ENCODE results near the gene S100PBP.

DNA sequence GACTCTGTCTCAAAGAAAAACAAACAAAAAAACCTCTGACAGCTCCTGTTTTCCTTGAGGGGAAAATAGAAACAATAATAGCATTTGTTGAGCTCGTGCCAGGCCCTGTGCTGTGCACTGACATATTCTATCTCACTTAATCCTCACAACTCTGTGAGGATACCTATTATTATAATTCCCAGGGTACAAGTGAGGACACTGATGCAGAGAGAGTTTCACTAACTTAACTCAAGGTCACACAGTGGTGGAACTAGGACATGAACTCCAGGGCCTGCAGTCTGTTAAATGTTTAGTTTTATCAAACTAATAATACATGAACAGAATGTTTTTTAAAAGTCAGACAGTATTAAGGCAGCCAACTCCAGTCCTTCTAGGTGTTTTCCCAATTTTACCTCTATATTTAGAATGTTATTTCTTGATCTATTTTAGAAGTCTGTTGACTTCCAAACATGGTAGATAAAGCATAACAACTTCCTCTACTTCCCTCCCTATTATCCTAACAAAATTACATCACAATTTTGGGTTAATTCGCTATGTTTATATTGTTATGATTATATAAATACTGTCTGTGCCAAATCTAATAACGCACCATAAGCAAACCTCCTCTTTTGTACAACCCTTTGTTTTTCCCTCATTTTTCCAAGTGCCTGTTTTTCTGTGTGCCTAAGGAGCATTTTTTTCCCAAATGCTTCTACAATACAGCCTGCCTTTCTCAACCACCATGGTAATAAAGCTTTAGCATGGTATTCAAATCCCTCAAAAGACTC, 48.4 kb downstream of the S100PBP start:
- TF ChIP-seq, protein P1, sequence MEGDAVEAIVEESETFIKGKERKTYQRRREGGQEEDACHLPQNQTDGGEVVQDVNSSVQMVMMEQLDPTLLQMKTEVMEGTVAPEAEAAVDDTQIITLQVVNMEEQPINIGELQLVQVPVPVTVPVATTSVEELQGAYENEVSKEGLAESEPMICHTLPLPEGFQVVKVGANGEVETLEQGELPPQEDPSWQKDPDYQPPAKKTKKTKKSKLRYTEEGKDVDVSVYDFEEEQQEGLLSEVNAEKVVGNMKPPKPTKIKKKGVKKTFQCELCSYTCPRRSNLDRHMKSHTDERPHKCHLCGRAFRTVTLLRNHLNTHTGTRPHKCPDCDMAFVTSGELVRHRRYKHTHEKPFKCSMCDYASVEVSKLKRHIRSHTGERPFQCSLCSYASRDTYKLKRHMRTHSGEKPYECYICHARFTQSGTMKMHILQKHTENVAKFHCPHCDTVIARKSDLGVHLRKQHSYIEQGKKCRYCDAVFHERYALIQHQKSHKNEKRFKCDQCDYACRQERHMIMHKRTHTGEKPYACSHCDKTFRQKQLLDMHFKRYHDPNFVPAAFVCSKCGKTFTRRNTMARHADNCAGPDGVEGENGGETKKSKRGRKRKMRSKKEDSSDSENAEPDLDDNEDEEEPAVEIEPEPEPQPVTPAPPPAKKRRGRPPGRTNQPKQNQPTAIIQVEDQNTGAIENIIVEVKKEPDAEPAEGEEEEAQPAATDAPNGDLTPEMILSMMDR (IDR thresholded peaks at IDR 0.05): no peak
- TF ChIP-seq RCOR1 (IDR thresholded peaks at IDR 0.05; ENCODE audit: low read depth, low read length): no peak
- TF ChIP-seq JUN (IDR thresholded peaks at IDR 0.05): no peak
- TF ChIP-seq, protein P2, sequence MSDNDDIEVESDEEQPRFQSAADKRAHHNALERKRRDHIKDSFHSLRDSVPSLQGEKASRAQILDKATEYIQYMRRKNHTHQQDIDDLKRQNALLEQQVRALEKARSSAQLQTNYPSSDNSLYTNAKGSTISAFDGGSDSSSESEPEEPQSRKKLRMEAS (IDR thresholded peaks at IDR 0.05): no peak
- no peak for TF ChIP-seq PHF8 (IDR thresholded peaks at IDR 0.05; ENCODE audit: borderline replicate concordance, low read depth)
- no peak for TF ChIP-seq GATA3 (IDR thresholded peaks at IDR 0.05; ENCODE audit: borderline replicate concordance)
- no peak for TF ChIP-seq RFX5 (IDR thresholded peaks at IDR 0.05)
- TF ChIP-seq CEBPB (IDR thresholded peaks at IDR 0.05): no peak
- TF ChIP-seq FOSL2 (IDR thresholded peaks at IDR 0.05): no peak
- no peak for TF ChIP-seq FOSL2 (CRISPR knock-in tag; IDR thresholded peaks at IDR 0.05)

All from A549 (cell line).